HepG2 (cell line): ENCODE measurements around the gene MOB3C. TPM values are rescaled to one million over a fixed set of nuclear protein-coding genes. Genes with fewer than 3 reads are reported as not detected.
A peak's percentile ranks its signal among the peaks of the same experiment; 100 is the strongest.

Source experiments
- ARNT2 ChIP-seq: sonication (generic); formaldehyde crosslinking; IDR thresholded peaks from 2 replicates; pipeline ENCODE4 v1.8.0; 2022; ENCODE audit warnings: mild to moderate bottlenecking, low read depth, missing genetic modification reagents, moderate library complexity
- CBX1 ChIP-seq: IDR thresholded peaks from one replicate; pipeline ENCODE4 v1.6.1; 2016; ENCODE audit warnings: antibody characterized with exemption, low read depth
- HMG20A ChIP-seq: IDR thresholded peaks from 2 replicates; pipeline ENCODE4 v1.6.1; 2016; ENCODE audit warnings: borderline replicate concordance
- IRX3 ChIP-seq: sonication (generic); formaldehyde crosslinking; IDR thresholded peaks from 2 replicates; pipeline ENCODE4 v1.8.1; 2023; ENCODE audit warnings: mild to moderate bottlenecking, low read depth, missing genetic modification reagents, borderline replicate concordance
- JARID2 ChIP-seq: sonication (generic); formaldehyde crosslinking; IDR thresholded peaks from 2 replicates; pipeline ENCODE4 v1.8.1; 2023; ENCODE audit warnings: missing genetic modification reagents, inconsistent platforms; ENCODE audit not compliant: insufficient replicate concordance
- KAT8 ChIP-seq: IDR thresholded peaks from 2 replicates; pipeline ENCODE4 v1.6.1; 2016; ENCODE audit warnings: missing genetic modification reagents, missing compliant biosample characterization
- MXD1 ChIP-seq: sonication (generic); formaldehyde crosslinking; IDR thresholded peaks from 2 replicates; pipeline ENCODE4 v1.4.0; 2020; ENCODE audit warnings: mild to moderate bottlenecking, missing genetic modification reagents
- NFE2L1 ChIP-seq: sonication (generic); formaldehyde crosslinking; IDR thresholded peaks from 2 replicates; pipeline ENCODE4 v1.4.0; 2020; ENCODE audit warnings: missing genetic modification reagents, mild to moderate bottlenecking, borderline replicate concordance
- PHB2 ChIP-seq: fragments of 450-650 bp; IDR thresholded peaks from 2 replicates; pipeline ENCODE4 v1.6.1; 2018; ENCODE audit not compliant: partially characterized antibody
- POLR2G ChIP-seq: fragments of 200-400 bp; formaldehyde crosslinking; IDR thresholded peaks from 2 replicates; pipeline ENCODE4 v1.6.1; 2018; ENCODE audit warnings: mild to moderate bottlenecking, low read depth, low read length, moderate library complexity
- PRDM15 ChIP-seq: sonication (generic); formaldehyde crosslinking; IDR thresholded peaks from 2 replicates; pipeline ENCODE4 v1.4.0; 2020; ENCODE audit warnings: missing genetic modification reagents
- SMAD3 ChIP-seq: sonication (generic); formaldehyde crosslinking; IDR thresholded peaks from 2 replicates; pipeline ENCODE4 v1.4.0; 2020; ENCODE audit warnings: missing genetic modification reagents
- SMAD9 ChIP-seq: sonication (generic); formaldehyde crosslinking; IDR thresholded peaks from 2 replicates; pipeline ENCODE4 v1.5.1; 2020; ENCODE audit warnings: mild to moderate bottlenecking, missing genetic modification reagents
- TBX3 ChIP-seq: fragments of 450-650 bp; IDR thresholded peaks from 2 replicates; pipeline ENCODE4 v1.6.1; 2017; ENCODE audit warnings: antibody characterized with exemption, mild to moderate bottlenecking, inconsistent platforms, borderline replicate concordance
- ZNF547 ChIP-seq: sonication (generic); formaldehyde crosslinking; IDR thresholded peaks from 2 replicates; pipeline ENCODE4 v1.5.1; 2020; ENCODE audit warnings: mild to moderate bottlenecking, missing genetic modification reagents
- ZNF572 ChIP-seq: sonication (generic); formaldehyde crosslinking; IDR thresholded peaks from 2 replicates; pipeline ENCODE4 v1.5.1; 2020; ENCODE audit warnings: mild to moderate bottlenecking, missing genetic modification reagents
- ZNF781 ChIP-seq: sonication (generic); formaldehyde crosslinking; IDR thresholded peaks from 2 replicates; pipeline ENCODE4 v1.5.1; 2020; ENCODE audit warnings: borderline replicate concordance, mild to moderate bottlenecking, missing genetic modification reagents; ENCODE audit errors: not compliant biosample characterization
- ZSCAN29 ChIP-seq: sonication (generic); formaldehyde crosslinking; conservative IDR thresholded peaks from 2 replicates; pipeline ENCODE4 v1.4.0; 2020; ENCODE audit warnings: mild to moderate bottlenecking, missing genetic modification reagents
- polyA plus RNA-seq, 8 experiments: library from polyadenylated mRNA; depleted of rRNA in 3 of 8; stranded (reverse) in 7 of 8; unstranded in 1 of 8; fragments of >200 nt; fragmentation: Illumina TruSeq in 4 of 8; extraction: Trizol in 4 of 8; gene quantifications; 2 replicates each; pipeline versions ENCODE4 v1.2.1 to v1.2.3, GENCODE V29; 2011 to 2016; ENCODE audit warnings: low read depth in 4 of 8, missing spikeins in 1 of 8, mixed read lengths in 1 of 8; ENCODE audit not compliant: insufficient read depth in 1 of 8
- total RNA-seq, 5 experiments: library from RNA; depleted of rRNA; stranded (reverse); fragments of >200 nt; fragmentation: Illumina TruSeq; extraction: Trizol; gene quantifications; 2 replicates each; pipeline ENCODE4 v1.2.3, GENCODE V29; 2016; ENCODE audit warnings: low read depth in 1 of 5
- TF ChIP-seq, protein P1 (sequence below): sonication (generic); formaldehyde crosslinking; IDR thresholded peaks from 2 replicates; pipeline ENCODE4 v1.5.0; 2020; ENCODE audit warnings: missing genetic modification reagents
- TF ChIP-seq, protein P2 (sequence below), 2 experiments: sonication (generic) in 1 of 2; formaldehyde crosslinking in 1 of 2; IDR thresholded peaks; 2 replicates each; pipeline versions ENCODE4 v1.4.0 to v1.6.1; 2018 to 2020; ENCODE audit warnings: missing genetic modification reagents in 2 of 2, borderline replicate concordance in 1 of 2, low read depth in 1 of 2, mild to moderate bottlenecking in 1 of 2, missing biosample characterization in 1 of 2
- TF ChIP-seq, protein P3 (sequence below): sonication (generic); formaldehyde crosslinking; IDR thresholded peaks from 2 replicates; pipeline ENCODE4 v1.8.0; 2022; ENCODE audit warnings: missing genetic modification reagents, low read depth, mild to moderate bottlenecking, borderline replicate concordance
- TF ChIP-seq, protein P4 (sequence below): IDR thresholded peaks from 2 replicates; pipeline ENCODE4 v1.6.1; 2016

The MOB3C gene
- total and polyA plus RNA-seq, 2 of the 13 experiments (the other 11 are each of a cell fraction or from before 2014, with no cell fraction given) = 3.5 to 4.1 TPM

- TF ChIP-seq, protein P1, sequence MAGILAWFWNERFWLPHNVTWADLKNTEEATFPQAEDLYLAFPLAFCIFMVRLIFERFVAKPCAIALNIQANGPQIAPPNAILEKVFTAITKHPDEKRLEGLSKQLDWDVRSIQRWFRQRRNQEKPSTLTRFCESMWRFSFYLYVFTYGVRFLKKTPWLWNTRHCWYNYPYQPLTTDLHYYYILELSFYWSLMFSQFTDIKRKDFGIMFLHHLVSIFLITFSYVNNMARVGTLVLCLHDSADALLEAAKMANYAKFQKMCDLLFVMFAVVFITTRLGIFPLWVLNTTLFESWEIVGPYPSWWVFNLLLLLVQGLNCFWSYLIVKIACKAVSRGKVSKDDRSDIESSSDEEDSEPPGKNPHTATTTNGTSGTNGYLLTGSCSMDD (CRISPR knock-in tag) = no peak
- TF ChIP-seq PHB2 (no peak), KAT8 (CRISPR knock-in tag) (peak; percentile 85), TBX3 (no peak), ZNF572 (CRISPR knock-in tag) (no peak), PRDM15 (CRISPR knock-in tag) (no peak), HMG20A (CRISPR knock-in tag) (no peak), CBX1 (no peak), IRX3 (CRISPR knock-in tag) (no peak), SMAD3 (CRISPR knock-in tag) (no peak), ZSCAN29 (CRISPR knock-in tag) (no peak), ARNT2 (peak; percentile 63), SMAD9 (CRISPR knock-in tag) (no peak), NFE2L1 (no peak), MXD1 (CRISPR knock-in tag) (peak; percentile 50; the same call in 1 of the 2 replicates), ZNF547 (no peak), JARID2 (CRISPR knock-in tag) (no peak), ZNF781 (CRISPR knock-in tag) (no peak), POLR2G (peak; percentile 97)
- TF ChIP-seq, protein P2, sequence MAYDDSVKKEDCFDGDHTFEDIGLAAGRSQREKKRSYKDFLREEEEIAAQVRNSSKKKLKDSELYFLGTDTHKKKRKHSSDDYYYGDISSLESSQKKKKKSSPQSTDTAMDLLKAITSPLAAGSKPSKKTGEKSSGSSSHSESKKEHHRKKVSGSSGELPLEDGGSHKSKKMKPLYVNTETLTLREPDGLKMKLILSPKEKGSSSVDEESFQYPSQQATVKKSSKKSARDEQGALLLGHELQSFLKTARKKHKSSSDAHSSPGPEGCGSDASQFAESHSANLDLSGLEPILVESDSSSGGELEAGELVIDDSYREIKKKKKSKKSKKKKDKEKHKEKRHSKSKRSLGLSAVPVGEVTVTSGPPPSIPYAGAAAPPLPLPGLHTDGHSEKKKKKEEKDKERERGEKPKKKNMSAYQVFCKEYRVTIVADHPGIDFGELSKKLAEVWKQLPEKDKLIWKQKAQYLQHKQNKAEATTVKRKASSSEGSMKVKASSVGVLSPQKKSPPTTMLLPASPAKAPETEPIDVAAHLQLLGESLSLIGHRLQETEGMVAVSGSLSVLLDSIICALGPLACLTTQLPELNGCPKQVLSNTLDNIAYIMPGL (CRISPR knock-in tag; IDR thresholded peaks at IDR 0.05; ENCODE audit: borderline replicate concordance in 1 of 2, low read depth in 1 of 2) = peak in 1 of 2 experiments; percentile 42; a peak in 2 of 4 replicates
- TF ChIP-seq, protein P3, sequence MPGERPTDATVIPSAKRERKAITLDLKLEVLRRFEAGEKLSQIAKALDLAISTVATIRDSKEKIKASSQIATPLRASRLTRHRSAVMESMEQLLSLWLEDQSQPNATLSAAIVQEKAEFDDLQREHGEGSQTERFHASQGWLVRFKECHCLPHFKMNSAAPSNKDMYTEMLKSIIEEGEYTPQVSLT (CRISPR knock-in tag) = no peak
- TF ChIP-seq, protein P4, sequence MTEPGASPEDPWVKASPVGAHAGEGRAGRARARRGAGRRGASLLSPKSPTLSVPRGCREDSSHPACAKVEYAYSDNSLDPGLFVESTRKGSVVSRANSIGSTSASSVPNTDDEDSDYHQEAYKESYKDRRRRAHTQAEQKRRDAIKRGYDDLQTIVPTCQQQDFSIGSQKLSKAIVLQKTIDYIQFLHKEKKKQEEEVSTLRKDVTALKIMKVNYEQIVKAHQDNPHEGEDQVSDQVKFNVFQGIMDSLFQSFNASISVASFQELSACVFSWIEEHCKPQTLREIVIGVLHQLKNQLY (CRISPR knock-in tag) = no peak
Observed at GRCh38 chr1:46603858-46604549, 12.6 kb downstream of the MOB3C start, which contains the start of gene MKNK1 (continued).
